GM21526 (cell line): Measurements from ENCODE around the gene OPA3.
"Not testable (repeated sequence)": the region's sequence is repeated elsewhere in the genome, so short reads cannot be mapped to it uniquely, and the experiment has no call there.

Experiments used
- ATAC-seq: cut with Tn5 transposase; IDR thresholded peaks from one replicate; pipeline ENCODE4 v1.9.1; 2021; ENCODE audit warnings: moderate library complexity; ENCODE audit not compliant: unreplicated experiment, low FRiP score

The OPA3 gene

GRCh38 chr19:45584332-45585157, at the start of gene OPA3:
Gene OPA3 (minus strand): TSS chr19:45584802. CDS start chr19:45584764, 38 bp downstream.
- peak; percentile 79 for ATAC-seq

DNA sequence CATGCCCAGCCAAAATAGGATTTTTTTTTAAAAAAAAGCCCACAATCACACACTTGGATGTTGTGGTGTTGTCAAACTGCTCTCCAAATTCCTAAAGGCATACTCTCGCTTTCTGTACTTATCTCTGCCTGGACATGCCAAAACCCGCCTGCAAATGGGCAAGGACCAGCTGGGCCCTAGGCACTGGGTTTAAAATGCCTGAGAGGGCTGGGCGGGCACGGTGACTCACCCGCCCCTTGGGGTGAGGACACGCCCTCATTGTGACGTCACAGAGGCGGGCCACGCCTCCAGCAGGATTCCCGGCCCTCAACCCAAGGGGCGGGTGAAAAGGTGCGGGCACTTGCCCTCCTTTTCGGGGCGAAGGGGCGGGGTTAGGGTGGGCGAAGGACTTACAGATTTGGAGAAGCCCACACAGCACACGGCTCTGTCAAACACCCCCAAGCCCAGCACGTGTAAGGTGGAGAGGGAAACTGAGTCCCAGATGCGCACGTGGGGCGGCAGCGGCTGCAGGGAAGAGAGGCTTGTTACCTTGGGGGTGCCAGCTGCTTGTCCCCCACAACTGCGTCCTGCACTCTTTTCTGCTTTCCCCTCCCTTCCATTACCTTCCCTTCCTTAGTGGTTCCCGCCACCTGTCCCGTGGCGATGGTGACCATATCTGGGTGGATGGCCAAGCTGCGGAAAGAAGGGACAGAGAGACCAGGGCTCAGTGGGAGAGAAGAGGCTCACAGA, 48.0 kb upstream of the OPA3 start:
- ATAC-seq = no peak

- ATAC-seq = no peak
These were observed 45.9 kb upstream of the OPA3 start for GRCh38 chr19:45630463-45630862.

- no peak for ATAC-seq
These were observed 45.1 kb upstream of the OPA3 start for GRCh38 chr19:45629704-45630103.

DNA sequence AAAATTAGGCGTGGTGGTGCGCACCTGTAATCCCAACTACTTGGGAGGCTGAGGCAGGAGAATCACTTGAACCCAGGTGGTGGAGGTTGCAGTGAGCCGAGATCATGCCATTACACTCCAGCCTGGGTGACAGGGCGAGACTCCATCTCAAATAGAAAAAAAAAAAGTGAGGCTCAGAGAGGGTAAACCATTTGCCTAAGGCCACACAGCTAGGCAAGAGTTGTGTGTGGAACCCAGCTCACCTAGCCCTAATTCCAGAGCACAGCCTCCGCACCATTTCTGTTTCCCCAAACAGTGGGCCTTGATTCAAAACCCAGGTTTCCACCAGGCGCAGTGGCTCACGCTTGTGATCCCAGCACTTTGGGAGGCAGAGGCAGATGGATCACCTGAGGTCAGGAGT, 43.6 kb upstream of the OPA3 start:
- ATAC-seq = not testable (repeated sequence)

GRCh38 chr19:45623984-45624383, 39.4 kb upstream of the OPA3 start:
- no peak for ATAC-seq

- ATAC-seq = no peak
These were observed 37.4 kb upstream of the OPA3 start for GRCh38 chr19:45621976-45622503.

DNA sequence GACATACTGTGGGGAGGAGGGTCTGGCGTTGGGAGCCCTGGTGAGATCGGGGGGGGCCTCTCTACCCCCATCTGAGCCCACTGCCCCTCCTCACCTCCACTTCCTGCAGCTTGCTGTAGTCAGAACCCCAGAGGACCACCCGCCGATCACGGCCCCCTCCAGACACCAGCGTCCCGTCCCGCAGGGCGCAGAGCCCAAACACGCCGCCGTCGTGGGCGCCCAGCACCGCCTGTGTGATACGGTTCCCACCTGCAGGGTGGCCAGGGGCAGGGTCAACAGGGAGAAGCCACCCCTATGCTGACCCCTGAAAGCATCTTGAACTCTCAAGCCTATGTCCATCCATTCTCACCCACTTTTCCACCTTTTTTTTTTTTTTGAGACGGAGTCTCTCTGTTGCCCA, 36.8 kb upstream of the OPA3 start:
- ATAC-seq = no peak

DNA sequence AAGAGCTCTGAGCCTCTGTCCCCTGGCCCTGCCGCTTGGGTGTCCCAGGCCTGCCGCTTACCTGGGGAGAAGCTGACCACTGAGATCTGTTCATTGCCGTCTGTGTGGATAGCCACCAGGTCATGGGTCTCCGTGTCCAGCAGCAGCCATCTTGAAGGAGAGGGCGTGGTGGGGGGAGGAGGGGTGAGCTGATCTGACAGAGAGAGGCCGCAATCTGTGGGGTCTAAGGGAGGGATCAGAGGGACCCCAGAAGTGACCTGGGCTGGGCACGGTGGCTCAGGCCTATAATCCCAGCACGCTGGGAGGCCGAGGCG, 32.1 kb upstream of the OPA3 start:
- ATAC-seq = no peak

DNA sequence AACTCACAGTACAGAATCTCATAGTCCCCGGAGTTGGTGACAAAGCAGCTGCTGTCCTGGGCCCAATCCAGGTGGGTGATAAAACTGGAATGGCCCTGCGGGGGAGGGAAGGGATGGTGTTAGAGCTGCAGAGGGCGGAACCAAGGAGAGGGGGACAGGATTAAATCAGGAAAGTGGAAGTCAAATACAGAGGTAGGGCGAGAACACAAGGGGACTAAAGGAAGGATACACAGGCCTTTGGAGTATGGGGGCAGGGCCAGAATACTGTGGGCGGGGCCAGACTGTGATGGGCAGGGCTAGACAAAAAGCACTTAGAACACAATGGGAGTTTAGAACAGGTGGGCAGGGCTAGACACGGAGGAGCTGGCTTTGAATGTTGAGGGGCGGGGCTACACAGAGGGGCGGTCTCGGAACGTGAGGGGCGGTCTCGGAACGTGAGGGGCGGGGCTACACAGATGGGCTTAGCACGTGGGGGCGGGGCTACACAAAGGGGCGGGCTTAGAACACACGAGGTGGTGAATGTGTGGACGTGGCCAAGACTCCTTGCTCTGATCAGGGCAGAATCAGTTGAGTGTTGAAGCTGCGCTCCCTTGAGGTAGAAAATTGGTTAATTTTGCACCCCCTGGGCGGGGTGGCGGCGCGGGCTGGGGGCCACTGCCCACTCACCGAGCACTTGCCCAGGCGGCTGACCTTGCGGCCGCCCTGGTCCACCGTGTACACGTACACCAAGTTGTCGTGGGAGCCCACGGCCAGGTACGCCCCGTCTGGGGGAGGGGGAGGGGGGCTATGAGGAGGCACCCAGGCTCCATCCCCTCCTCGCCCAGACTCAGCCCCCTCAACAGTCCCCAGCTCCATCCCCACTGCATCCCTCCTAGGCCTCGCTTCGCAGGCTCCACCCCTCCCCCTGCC, 31.4 kb upstream of the OPA3 start:
- no peak for ATAC-seq

GRCh38 chr19:45615056-45615455, 30.5 kb upstream of the OPA3 start:
- not testable (repeated sequence) for ATAC-seq

- no peak for ATAC-seq
These were observed 29.5 kb upstream of the OPA3 start for GRCh38 chr19:45613926-45614725.

- no peak for ATAC-seq
These were observed 24.3 kb upstream of the OPA3 start for GRCh38 chr19:45608948-45609347.

DNA sequence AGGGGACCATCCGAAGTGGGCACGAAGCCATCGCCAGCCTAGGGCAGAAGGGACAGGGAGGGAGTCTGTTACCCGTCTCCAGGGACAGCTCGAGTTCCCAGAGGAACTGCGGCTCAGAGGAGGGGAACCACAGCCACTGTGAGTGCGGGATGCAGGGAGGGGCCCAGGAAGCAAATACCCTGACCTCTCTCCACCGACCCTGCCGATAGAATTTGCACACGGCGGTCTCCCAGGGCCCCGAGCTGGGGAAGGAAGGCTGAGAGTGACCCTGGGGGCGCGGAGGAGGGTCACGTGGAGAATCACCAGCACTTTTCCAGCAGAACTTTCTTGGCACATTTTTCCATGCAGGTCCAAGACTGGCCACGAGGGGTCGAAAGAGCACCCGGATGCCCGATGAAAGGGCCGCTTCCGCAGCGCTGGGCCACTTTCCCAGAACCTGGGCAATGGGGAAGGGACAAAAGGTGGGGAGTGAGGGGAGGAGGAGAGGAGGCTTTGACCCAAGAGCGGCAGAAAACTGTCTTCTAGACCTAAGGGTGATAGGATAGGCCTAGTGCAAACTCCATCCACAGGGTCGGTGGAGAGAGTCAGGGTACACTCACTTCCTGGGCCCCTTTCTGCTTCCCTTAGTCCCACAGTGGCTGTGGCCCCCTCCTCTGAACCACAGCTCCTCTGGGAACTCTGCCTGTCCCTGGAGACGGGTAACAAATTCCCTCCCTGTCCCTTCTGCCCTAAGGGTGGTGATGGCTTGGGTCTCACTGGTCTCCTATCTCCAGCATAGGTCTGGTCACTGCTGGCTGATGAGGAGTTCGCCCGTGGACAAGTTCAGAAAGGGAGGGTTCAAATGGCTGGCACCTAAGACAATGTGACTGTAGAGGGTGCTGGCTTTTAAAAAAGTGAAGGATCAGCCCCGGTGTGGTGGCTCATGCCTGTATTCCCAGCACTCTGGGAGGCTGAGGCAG, 22.7 kb upstream of the OPA3 start:
- ATAC-seq = no peak

DNA sequence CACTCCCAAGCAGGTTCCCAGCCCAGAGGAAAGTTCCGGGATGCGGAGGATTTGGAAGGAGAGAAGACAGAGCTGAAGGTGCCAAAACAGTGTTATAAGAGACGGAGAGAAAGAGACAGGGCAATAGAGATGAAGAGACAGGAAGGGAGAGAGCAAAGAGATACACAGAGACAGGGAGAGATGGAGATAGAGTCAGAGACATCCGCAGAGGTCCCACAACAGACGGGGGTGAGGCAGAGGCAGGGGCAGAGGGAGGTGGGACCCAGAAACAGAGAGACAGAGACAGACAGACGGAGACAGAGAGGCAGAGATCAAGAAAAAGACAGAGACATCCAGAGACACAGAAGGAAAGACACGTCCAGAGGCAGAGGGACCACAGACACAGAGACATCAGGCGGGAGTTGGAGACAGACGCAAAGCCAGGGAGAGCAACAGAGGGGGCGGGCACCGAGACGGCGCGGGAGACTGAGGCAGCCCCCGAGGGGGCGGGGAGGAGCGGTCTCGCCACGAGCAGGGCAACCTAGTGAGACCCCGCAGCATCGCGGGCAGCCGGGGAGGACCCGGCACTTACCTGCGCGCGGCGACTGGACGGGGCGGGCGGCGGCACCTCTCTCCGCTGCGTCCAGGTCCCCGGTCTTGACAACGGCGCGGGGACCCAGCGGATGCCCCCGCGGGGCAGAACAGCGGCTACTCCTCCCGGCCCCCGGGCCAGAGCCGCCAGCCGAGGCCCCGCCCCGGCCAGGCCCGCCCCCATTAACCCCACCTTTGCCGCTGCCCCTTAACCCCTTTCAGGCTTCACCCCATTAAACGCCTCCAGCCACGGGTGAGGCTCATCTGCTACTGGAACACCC, 17.1 kb upstream of the OPA3 start, which contains the start of gene GPR4:
Gene GPR4 (minus strand): TSS at position 689 of the 851 bp plus-strand sequence. CDS start 10,346 bp downstream, outside the sequence.
- no peak for ATAC-seq

DNA sequence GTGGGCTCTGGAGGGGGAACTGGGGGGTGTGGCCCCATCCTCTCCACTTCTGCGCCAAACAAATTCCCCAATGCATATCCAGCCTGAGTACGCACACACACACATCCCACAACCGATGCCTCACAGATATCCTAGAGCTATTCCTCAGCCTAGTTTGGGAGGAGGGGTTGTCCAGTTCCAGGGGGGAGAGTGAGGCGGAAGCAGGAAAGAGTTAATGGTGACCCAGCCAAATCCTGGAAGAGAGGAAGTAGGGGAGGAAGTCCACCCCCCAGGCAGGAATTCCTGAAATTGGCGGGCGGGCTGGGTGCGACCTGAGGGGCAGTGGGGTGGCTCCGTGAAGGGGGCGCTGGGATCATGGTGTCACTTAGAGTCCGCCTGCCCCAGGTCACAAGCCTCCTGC, 16.5 kb upstream of the OPA3 start:
- no peak for ATAC-seq

GRCh38 chr19:45600340-45600885, 15.8 kb upstream of the OPA3 start:
- ATAC-seq = no peak

- no peak for ATAC-seq
These were observed 14.7 kb upstream of the OPA3 start for GRCh38 chr19:45599286-45599685.
